IPS DF 4.7 (cell line): ENCODE measurements around the gene FILIP1.

Experiments used
- DNase-seq: peaks from one replicate; pipeline ENCODE4 v3.0.0-alpha.2; 2013; ENCODE audit warnings: low spot score; ENCODE audit errors: extremely low read depth

Gene FILIP1

DNA sequence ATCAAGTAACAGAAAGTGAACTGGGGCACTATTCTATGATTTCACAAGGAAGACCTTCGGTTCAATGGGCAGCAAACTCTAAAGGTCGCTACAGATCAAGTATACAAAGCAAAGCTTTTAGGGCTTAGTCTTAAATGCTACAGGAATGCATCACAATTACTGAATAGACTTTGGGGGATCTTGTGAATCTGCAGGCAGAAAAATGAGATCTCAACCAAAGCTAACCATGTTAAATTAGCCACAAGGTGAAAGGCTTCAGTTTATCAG, 111.0 kb downstream of the FILIP1 start:
- DNase-seq = no peak

DNA sequence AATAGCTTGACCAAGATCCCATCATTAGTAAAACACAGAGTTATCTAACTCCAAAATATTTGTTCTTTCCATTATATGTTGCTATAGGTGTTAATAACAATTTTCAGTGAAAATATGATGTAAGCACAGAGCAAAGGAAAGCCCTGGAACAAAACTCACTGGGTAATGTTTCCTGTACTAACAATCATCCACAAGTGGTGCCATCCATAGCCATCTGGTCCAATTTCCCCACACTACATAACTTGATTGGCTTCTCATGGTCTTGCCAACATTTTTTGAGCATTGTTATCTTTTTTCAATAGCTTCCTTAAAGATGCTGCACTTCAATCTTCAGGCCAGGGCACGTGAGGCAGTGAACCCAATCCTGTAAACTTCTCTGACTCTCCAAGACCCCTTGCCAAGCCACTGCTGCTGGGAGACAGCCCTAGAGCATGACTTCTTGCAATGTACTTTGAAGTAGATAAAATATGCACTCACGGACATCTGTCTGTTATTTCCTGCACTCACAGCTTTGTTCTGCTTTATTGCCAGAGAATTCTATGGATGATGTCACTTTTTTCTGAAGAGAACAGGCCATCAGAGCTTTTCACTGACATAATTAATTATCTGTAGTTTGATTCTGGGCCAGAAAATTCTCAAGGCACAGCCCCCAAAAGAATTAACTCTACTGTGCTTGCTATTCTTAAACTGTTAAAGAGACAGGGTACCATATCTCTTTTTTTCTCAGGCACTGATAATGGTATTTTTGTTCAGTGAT, 111.5 kb downstream of the FILIP1 start:
- no peak for DNase-seq

DNA sequence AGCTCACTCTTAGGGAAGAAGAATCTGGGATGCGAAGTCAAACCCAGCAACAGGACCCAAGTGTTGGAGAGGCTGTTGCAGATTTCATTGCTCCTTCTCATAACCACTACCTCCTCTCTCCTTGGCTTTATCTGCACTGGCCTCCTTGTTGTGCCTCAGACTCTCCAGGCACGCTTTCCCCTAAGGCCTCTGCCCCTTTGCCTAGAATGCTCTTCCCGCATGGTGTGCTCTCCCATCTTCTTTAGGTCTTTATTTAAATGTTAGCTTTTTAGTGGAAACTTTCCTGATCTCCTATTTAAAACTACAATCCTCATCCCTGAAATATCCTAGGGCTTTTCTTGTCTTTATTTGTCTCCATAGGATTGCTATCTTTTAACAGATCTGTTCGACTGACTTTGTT, 114.1 kb downstream of the FILIP1 start:
- no peak for DNase-seq

DNA sequence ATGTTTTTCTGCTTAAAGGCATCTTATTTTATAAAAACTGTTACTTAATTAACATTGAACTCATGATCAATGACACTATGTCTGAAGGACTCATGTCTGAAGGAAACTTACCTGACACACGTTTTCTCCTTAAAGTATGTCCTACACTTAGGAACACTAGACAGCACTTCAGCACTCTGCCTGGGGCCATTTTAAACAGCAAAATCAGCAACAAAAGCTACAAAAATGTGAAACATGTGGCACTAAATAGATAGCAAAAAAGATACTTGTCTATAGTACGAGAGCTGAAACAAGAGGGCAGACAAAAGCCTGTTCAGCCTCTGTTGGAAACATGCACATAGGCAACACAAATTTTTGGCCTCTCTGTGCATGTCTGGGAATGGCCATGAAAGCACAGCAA, 115.5 kb downstream of the FILIP1 start:
- DNase-seq = no peak

DNA sequence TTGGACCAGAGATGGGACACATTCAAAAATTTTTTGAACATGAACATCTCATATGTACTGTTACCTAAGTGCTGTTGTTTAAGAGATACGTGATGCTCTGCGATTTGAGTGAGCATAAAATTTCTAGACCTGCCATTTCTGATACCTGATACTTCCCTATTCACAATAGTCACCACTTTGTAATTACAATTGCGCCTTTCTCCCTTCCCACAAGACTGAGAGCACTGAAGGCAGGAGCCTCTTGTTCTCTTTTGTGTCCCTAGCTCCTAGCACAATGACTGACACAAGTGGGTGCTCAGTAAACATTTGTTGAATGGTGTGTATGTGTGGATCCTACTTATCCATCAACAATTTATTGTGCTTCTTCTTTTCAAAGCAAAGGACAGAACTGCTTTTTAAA, 116.2 kb downstream of the FILIP1 start:
- no peak for DNase-seq

DNA sequence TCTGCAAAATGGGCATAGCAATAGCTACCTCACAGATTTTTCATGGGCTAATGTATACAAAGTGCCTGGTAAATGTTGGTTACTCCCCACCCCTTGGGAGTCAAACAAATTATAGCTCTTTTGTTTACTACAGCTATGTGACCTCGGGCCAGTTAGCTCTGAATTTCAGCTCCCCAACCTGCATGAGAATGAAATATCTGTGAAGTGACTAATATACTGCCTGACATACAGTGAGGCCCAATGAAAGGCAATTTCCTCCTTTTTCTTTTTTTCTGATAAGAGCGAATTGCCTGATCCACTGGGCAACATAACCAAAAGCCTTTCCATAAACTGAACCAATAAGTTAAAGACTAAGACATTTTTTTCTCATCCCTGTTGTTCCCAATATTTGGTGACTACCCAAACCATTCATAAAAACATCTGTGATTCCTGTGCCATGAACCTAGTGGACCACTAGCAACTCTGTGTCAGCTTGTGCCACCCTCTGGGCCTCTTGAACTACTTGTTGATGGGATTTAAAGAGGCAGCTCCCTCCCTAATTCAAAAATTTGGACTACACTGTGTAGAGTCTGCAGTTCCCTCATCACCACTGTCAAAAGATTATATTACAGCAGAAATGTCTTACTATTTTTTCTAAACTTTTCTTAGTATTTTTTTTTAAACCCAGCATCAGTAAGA, 117.1 kb downstream of the FILIP1 start:
- no peak for DNase-seq

DNA sequence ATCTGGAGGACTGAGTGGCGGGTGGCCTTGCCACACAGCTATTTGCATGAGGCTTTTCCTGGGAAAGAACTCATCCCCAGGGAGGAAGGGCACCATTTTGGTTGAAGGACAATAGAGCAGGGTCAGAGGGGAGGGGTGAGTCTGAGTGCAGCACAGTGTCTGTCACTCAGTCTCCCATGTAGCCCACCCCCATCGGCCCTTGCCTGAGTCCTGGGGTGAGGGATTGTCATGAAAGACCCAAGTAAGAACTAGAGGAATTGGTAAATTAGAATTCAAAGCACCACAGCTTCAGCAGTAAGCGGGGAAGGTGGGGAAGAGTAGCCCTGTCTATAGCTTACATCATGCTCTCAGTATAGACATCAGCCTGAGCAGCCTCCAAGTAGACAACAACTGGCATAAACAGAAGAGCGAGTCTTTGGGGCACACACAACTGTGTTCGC, 118.6 kb downstream of the FILIP1 start:
- DNase-seq = no peak

DNA sequence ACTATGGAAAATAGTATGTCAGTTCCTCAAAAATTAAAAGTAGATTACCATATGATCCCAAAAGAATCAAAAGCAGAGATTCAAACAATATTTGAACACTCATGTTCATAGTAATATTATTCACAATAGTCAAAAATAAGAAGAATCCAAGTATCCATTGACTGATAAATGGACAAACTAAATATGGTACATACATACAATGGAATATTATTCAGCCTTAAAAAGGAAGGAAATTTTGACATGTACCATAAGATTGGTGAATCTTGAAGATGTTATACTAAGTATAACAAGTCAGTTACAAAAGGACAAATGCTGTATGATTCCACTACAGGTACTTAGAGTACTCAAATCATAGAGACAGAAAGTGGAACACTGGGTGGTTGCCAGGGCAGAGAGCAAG, 120.7 kb downstream of the FILIP1 start:
- DNase-seq = no peak

DNA sequence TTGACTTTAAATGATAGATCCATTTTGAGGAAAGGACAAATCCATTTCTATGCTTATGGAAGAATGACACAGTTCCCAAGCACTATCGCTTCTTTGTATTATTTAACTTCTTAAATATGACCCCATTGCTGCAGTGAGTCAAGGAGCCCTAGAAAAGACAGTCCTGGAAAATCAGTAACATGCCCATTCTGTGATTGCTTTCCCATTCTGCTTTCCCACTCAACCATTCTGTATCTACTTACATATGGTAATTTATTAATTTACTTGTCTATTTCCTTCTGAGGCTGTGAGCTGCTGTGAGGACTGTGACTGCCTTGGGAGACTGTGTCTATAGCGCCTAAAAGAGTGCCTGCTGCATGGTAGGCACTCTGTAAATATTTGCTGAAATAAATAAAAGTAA, 123.6 kb downstream of the FILIP1 start:
- DNase-seq = no peak

DNA sequence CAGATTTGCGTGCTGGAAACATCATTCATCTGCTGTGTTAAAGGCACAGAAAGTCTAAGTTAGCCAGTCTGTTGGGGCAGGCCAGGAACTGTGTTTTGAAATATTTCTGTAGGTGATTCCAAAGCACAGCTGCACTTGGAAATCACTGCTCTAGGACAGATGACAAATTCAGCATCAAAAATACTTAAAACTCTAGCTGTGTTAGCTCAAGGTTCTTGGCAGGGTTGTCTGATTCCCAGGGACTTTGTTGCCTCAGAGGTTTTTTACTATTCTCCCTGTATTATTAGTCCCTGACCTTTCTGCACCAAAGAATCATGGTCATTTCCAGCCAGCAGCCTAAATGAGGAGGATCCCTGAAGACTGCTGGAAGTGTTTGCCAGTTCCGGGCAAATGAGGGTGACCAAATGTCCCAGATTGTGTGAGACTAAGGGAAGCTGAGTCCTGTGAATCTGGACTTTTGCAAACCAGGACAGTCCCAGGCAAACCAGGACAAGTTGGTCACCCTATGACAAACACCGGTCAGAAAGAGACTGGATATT, 124.7 kb downstream of the FILIP1 start:
- DNase-seq = no peak

DNA sequence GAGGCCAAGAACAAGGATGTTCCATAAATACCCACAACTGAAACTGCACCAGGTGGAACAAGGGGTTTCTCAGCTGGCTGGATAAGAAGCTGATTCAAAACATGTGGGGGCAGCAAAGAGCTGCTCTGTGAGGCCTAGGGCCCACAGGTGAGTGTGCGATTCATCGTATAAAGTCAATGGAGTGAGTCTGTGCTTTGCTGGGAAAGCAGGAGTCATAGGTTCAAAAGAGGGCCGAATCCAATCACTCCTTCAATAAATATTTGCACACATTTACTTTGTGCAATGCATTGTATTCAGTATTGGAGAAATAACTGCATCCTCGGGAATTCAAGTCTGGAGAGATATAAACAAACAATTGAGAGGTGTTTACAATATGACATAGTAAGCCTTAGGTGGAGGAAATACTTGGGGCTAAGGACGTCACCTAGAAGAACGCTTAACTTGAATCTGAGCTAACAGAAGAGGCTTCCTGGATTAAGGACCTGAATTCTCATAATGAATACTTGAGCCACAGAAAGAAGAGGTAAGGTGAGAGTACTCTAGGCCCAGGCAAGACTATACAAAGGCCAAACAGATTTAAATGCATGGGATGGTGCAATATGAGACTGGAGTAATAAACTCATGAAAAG, 125.3 kb downstream of the FILIP1 start:
- DNase-seq = no peak

DNA sequence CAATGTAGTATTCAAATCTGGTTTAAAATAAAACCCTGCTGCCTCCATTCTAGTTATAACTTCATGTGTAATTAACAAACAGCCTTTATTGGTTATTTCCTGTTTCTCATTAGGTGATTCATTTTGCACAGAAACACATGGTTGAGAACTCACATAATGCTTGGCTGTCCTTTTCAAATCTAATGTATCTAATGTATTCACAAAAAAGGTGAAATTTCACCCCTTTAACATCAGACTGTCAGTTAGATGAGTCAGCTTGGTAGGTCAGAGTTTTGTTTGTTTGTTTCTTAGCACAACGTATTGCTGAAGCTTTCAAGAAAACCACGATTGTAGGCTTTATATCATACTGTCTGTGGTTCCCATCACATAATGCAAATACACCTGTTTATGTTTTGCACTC, 130.3 kb downstream of the FILIP1 start:
- no peak for DNase-seq

DNA sequence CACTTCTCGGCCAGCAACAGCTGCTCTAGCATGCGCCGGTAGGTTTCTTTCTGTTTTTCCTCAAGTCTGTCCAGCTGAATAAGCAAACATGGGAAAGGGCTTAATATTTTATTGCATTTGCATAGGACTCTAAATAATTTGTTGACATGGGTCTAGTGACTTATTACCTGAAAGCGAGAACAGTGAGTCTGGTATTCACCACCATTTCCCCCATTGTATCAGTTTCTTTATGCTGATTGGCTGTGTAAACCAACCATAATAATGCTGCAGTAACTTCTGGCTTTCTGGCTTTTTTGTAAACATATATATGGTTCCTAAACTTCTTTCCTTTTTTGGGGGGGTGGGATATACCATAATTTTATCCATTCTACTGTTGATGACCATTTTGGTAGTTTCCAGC, 140.0 kb downstream of the FILIP1 start:
- no peak for DNase-seq

DNA sequence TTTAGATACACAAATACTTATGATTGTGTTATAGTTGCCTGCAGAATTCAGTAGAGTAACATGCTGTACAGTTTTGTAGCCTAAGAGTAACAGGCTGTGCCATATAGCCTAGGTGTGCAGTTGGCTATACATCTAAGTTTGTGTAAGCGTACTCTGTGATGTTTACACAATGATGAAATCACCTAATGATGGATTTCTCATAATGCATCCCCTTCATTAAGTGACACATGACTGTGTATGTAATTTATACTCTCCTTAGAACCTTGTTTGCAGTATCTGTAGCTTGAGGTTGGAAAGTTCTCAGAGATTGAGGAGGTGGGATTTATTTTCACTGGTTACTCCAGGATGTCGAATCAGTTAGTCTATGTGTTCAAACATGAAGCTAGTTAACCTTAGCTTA, 142.0 kb downstream of the FILIP1 start:
- DNase-seq = no peak

DNA sequence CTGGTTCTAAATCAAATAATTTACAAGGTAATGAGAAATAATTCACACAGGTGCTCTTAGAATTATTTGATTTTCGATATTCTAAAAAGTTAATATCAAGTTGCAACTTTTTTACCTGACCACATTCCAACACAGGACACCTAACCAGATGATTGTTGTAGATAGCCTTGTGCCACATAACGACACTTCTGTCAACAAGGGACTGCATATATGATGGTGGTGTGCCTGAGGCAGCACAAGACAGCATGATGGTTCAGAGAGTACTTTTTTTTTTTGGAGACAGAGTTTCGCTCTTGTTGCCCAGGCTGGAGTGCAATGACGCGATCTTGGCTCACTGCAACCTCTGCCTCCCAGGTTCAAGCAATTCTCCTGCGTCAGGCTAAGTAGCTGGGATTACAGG, 142.8 kb downstream of the FILIP1 start:
- DNase-seq = no peak

DNA sequence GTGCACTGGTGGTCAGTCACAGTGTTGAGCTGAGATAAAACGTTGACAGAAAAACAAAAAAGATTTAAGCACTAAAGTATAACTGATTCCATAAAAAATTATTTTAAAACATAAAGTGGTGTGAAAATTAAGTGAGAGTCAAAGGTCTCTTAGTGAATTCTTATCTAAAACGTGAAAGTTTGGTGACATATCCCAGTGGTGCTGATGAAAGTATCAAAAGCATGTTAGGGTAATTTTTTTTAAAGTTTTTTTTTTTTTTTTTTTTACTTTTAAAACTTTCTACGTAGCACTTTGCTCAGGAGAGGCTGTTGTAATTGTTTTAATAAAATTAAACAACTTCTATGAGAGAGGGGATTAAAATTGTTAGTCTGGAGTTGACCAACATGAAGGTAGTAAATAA, 143.4 kb downstream of the FILIP1 start:
- no peak for DNase-seq

DNA sequence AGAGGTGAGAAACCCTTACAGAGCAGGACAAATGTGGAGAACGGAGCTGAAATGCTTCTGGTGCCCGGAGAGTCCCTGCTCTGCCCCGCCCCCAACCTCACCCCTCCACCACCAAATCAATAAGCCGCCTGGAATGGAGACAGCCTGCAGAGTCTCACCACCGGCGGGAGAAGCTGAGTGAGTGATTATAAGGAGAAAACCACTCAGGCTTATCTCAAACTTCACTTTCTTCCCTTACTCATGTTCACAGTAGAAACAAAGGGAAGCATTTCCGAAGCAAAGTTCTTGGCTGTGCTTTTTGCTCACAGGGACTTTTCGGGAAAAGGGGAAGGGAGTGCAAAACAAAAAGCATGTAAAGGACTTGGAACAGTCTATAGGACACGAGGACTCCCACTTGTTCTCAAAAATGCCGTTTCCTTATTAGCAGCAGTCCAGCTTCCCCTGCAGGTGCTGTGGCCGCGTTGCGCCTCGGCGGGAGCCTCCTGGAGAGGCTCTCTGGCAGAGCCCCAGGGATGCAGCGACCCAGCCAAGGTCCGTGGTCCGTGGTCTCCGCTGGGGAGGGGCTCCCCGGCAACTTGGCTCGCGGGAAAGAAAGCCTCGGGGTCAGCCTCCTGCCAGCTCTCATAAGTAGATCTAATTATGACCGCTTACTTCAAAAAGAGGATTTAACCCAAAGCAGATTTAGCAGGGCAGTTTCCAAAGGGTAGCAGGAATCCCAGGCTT, 144.2 kb downstream of the FILIP1 start:
- DNase-seq = no peak

DNA sequence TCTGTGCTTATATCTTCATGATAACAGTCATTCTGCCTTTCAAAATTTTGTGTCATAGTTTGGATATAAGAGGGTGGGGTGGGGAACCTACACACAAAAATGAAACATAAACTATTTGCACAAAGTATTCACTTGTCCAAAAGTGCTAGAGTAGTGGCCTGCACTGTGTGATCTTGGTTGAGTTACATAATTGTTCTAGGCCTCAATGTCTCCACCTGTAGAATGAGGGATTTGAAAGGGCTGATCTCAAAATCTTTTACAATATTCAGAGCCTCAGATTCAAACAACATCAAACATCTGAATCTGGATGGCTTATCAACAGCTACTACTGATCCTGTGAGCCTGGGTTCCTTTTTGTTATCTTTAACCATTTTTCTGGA, 144.7 kb downstream of the FILIP1 start:
- DNase-seq = no peak

DNA sequence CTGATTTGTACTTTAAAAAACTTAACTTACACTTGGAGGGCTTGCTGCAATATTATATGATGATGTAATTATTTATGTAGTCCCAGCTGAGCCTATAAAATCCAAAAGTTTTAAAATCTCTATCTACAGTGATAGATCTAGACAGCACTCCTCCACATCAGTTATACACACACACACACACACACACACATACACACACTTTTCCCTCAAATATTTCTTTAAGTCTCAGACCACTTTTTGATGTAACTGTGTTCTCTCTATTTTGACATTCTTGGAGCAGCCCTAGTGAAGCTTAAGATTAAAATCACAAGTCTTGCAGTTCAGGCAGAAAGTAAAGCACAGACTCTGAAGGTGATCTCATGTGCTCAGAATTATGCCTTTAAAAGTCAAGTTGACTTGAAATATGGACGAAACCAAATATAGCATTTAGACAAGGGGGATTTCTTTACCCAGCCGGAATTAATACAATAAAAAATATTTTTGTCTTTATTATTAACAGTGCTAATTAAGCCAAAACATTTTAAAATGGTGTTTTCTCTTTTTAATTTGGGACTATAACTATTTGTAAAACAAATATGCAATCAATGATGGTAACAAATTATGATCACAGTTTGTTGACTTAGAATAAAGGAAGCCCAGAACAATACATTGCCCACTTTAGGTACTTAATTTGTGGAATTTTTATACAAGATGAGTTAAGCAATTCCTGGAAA, 145.5 kb downstream of the FILIP1 start:
- DNase-seq = no peak

DNA sequence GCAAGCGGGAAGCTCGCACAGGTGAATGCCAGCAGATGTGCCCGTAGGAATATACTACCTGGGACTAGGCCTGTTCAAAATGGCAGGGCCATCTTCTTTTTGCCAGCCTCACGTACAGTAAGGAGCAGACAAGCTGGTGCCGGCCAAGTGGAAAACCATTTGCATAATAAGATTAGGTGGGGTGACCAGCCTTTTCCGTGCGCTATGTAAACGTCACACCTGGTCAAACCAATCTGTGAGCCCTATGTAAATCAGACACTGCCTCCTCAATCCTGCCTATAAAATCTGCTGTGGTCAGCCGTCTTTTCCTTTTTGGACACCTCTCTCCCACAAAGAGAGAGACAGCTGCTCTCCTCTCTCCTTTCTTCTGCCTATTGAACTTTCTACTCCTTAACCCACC, 148.2 kb downstream of the FILIP1 start:
- DNase-seq = no peak

DNA sequence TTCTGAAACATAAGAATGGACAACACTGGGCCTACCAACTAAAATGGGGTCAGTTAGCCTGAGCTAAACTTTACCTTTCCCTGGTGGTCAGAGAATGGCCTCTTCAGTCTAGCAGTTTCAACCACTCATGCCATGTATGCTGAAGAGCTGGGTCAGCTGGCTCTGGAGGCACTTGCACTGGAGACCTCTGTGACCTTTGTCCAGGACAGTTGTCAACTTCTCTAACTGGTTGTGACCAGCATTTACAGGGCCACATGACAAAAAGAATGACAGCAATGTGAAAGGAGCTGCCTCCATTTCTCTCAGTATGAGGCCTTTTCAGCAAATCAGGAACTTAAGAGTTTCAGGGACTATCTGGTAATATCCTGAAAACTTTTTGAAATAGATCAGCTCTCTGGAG, 149.1 kb downstream of the FILIP1 start:
- no peak for DNase-seq

DNA sequence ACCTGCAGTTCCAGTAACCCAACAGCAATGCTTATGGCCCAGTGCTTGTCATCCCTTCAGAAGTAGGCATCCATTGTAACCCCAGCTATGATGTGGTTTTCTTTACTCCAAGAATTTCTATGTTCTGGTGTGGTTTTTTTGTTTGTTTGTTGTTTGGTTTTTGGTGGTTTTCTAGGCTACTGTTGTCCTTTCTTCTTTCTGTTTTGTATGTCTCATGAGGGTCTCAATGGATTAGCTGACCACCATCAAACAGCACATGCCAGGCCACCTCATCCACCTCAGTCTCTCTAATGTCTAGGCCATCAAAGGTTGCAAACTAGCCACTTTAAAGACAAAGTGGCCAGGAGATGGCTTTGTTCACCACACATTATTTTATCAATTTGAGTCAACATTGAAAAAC, 149.6 kb downstream of the FILIP1 start:
- no peak for DNase-seq
